HEK293T (cell line): ENCODE data around the gene NDRG2.

Experiments
- CTCF ChIA-PET: fragments of 350-600 bp; formaldehyde crosslinking; extraction: SDS; loops from one replicate; lab custom pipeline; 2021; ENCODE audit warnings: antibody characterized with exemption, inconsistent platforms; lab: Yijun Ruan, JAX
- POLR2A ChIA-PET: fragments of 350-600 bp; formaldehyde crosslinking; extraction: SDS; loops from one replicate; lab custom pipeline; 2020; ENCODE audit warnings: antibody characterized with exemption, inconsistent platforms; lab: Yijun Ruan, JAX
- DNase-seq: peaks from one replicate; pipeline ENCODE4 v3.0.0; 2012; ENCODE audit warnings: mixed read lengths; ENCODE audit errors: extremely low spot score
- ARNT ChIP-seq: fragments of 450-650 bp; IDR thresholded peaks from 2 replicates; pipeline ENCODE4 v1.6.1; 2017; ENCODE audit warnings: mild to moderate bottlenecking
- BHLHE40 ChIP-seq: fragments of 450-650 bp; IDR thresholded peaks from 2 replicates; pipeline ENCODE4 v1.6.1; 2016; ENCODE audit warnings: mild to moderate bottlenecking, moderate library complexity, borderline replicate concordance
- CTBP1 ChIP-seq: fragments of 450-650 bp; IDR thresholded peaks from 2 replicates; pipeline ENCODE4 v1.6.1; 2016; ENCODE audit warnings: borderline replicate concordance
- ELF4 ChIP-seq: fragments of 450-650 bp; IDR thresholded peaks from 2 replicates; pipeline ENCODE4 v1.6.1; 2017; ENCODE audit warnings: antibody characterized with exemption
- FOXA1 ChIP-seq: fragments of 450-650 bp; IDR thresholded peaks from 2 replicates; pipeline ENCODE4 v1.6.1; 2016; ENCODE audit warnings: mild to moderate bottlenecking
- FOXK2 ChIP-seq: fragments of 450-650 bp; IDR thresholded peaks from 2 replicates; pipeline ENCODE4 v1.6.1; 2016; ENCODE audit warnings: mild to moderate bottlenecking
- FOXM1 ChIP-seq: fragments of 450-650 bp; IDR thresholded peaks from 2 replicates; pipeline ENCODE4 v1.6.1; 2017; ENCODE audit warnings: mild to moderate bottlenecking, borderline replicate concordance
- HDGF ChIP-seq: fragments of 450-650 bp; IDR thresholded peaks from 2 replicates; pipeline ENCODE4 v1.6.1; 2017; ENCODE audit warnings: antibody characterized with exemption, borderline replicate concordance
- L3MBTL2 ChIP-seq: fragments of 450-650 bp; conservative IDR thresholded peaks from 2 replicates; pipeline ENCODE4 v1.6.1; 2016; ENCODE audit warnings: mild to moderate bottlenecking
- LEF1 ChIP-seq: fragments of 450-650 bp; IDR thresholded peaks from 2 replicates; pipeline ENCODE4 v1.6.1; 2017; ENCODE audit warnings: mild to moderate bottlenecking, borderline replicate concordance
- NFRKB ChIP-seq: fragments of 450-650 bp; IDR thresholded peaks from 2 replicates; pipeline ENCODE4 v1.6.1; 2016; ENCODE audit warnings: mild to moderate bottlenecking, moderate library complexity
- PKNOX1 ChIP-seq: fragments of 450-650 bp; IDR thresholded peaks from 2 replicates; pipeline ENCODE4 v1.6.1; 2016
- SP1 ChIP-seq: fragments of 450-650 bp; IDR thresholded peaks from 2 replicates; pipeline ENCODE4 v1.6.1; 2017
- SUZ12 ChIP-seq: fragments of 450-650 bp; IDR thresholded peaks from 2 replicates; pipeline ENCODE4 v1.6.1; 2016; ENCODE audit warnings: mild to moderate bottlenecking
- TARDBP ChIP-seq: fragments of 450-650 bp; IDR thresholded peaks from 2 replicates; pipeline ENCODE4 v1.6.1; 2016
- ZNF384 ChIP-seq: fragments of 450-650 bp; IDR thresholded peaks from 2 replicates; pipeline ENCODE4 v1.6.1; 2016

Gene NDRG2

DNA sequence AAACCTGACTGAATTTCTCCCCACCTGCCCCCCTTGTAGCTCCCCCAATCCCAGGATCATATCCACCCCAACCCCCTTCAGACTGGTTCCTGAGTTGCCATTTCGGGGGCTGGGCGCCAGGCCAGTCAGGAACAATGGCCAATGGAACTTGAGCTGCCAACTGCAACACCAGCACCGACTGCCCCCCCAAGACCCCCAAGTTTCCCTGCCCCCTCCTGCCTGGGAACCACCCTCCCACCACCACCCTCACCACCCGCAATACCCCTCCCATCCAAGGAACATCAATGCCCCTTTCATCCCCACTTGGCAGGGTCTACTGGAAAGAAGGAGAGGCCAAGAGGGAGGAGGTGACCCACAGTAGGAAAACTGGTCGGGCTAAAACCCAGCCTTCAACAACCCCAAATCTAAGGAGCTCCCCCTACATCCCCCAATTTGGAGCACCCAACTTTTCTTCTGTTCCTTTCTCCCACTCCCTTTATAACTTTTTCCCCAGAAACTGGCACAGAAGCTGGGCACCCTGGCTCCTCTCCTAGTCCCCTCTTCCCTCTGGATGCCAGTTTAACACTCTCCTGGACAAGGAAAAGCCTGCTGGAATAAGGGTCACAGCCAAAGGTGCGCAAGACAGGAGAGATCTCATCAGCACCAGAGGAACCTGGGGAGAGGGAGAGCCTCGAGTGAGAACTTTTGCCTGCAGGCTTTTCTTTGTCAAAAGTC is 1.6 kb upstream of the NDRG2 start:
- CTCF ChIA-PET = interaction anchor here (1.0 to 1.7 kb wide), 3 partner anchors 11 to 77 kb away, joined by 3 to 11 read pairs (median 3); no protein-coding TSS in a partner anchor
- DNase-seq = no peak
- no peak for TF ChIP-seq BHLHE40
- no peak for TF ChIP-seq SUZ12
- TF ChIP-seq NFRKB = no peak
- TF ChIP-seq TARDBP = no peak
- TF ChIP-seq ARNT = no peak
- POLR2A ChIA-PET = interaction anchor here (1.1 kb wide), 1 partner anchor 44 kb away, joined by 3 read pairs; the partner anchor contains the start of gene ARHGEF40

- POLR2A ChIA-PET = interaction anchor here (1.0 to 1.9 kb wide), 4 partner anchors 11 to 46 kb away, joined by 3 to 9 read pairs (median 4); partner anchors contain the start of gene ARHGEF40
- CTCF ChIA-PET = interaction anchor here (1.0 to 3.2 kb wide), 4 partner anchors 11 to 78 kb away, joined by 3 to 12 read pairs (median 7); no protein-coding TSS in a partner anchor
- no peak for DNase-seq
- no peak for TF ChIP-seq ELF4
- no peak for TF ChIP-seq FOXK2
- TF ChIP-seq BHLHE40 = no peak
- no peak for TF ChIP-seq SP1
- no peak for TF ChIP-seq TARDBP
- TF ChIP-seq SUZ12 = no peak
- TF ChIP-seq NFRKB = no peak
- TF ChIP-seq LEF1 = no peak
- TF ChIP-seq L3MBTL2 = no peak
- TF ChIP-seq CTBP1 = no peak
- no peak for TF ChIP-seq PKNOX1
- no peak for TF ChIP-seq ZNF384
- no peak for TF ChIP-seq FOXM1
- TF ChIP-seq ARNT = no peak
- no peak for TF ChIP-seq FOXA1
- no peak for TF ChIP-seq HDGF
Measured at GRCh38 chr14:21025371-21026273, 761 bp upstream of the NDRG2 start.

- no peak for DNase-seq
- CTCF ChIA-PET = interaction anchor here (1.2 to 3.2 kb wide), 2 partner anchors 9 to 16 kb away, joined by 6 to 12 read pairs; no protein-coding TSS in a partner anchor
- POLR2A ChIA-PET = interaction anchor here (1.0 to 1.9 kb wide), 3 partner anchors 9 to 48 kb away, joined by 3 to 9 read pairs (median 4); partner anchors contain the start of gene ARHGEF40
- TF ChIP-seq LEF1 = no peak
Measured at GRCh38 chr14:21023817-21024584, 860 bp downstream of the NDRG2 start.

DNA sequence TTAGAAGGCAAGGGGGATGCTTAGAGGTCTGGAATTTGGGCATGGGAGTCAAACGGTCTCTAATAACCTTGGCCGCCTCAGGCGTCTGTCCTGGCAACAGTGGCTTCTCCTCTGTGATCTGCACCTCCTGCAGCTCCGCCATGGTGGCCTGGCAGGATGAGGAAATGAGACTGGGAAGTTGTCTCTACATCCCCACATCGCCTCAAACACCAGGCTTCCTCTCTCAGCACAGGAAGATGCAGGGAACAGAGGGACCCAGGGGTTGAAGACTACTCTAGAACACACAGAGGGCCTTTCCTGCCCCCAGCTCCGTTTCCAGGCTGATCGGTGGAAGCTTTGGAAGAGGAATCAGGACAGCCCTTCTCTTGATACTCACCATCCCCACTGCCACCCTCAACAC is 1.7 kb downstream of the NDRG2 start:
- TF ChIP-seq L3MBTL2 = no peak
- no peak for TF ChIP-seq FOXM1
- TF ChIP-seq SUZ12 = no peak
- TF ChIP-seq LEF1 = no peak
- TF ChIP-seq SP1 = no peak
- no peak for DNase-seq
- CTCF ChIA-PET = interaction anchor here (1.2 to 3.2 kb wide), 2 partner anchors 8 to 17 kb away, joined by 6 to 12 read pairs; no protein-coding TSS in a partner anchor
- POLR2A ChIA-PET = interaction anchor here (1.9 kb wide), 1 partner anchor 8 kb away, joined by 9 read pairs; no protein-coding TSS in a partner anchor

GRCh38 chr14:21022686-21023085 is 2.2 kb downstream of the NDRG2 start:
- TF ChIP-seq ARNT (no peak), FOXA1 (no peak), PKNOX1 (no peak), BHLHE40 (no peak), L3MBTL2 (no peak), HDGF (no peak), ELF4 (no peak), LEF1 (no peak), CTBP1 (no peak), ZNF384 (no peak), SP1 (no peak), NFRKB (no peak), FOXM1 (no peak), TARDBP (no peak), SUZ12 (no peak), FOXK2 (no peak)
- ChIA-PET POLR2A (no interaction called here), CTCF (interaction anchor here (1.2 to 3.2 kb wide), 2 partner anchors 8 to 17 kb away, joined by 6 to 12 read pairs; no protein-coding TSS in a partner anchor)
- no peak for DNase-seq
